ACC112 (cell line): Measurements from ENCODE around the gene SAMD5.
A peak's percentile ranks its signal among the peaks of the same experiment; 100 is the strongest.

Experiments used
- H2AFZ ChIP-seq: fragments of 200-600 bp; sonication (generic); one replicate; pipeline ENCODE4 v1.6.0; 2017; ENCODE audit warnings: antibody characterized with exemption, low read length; ENCODE audit not compliant: unreplicated experiment
- H3K27ac ChIP-seq: fragments of 200-600 bp; sonication (generic); 2 replicates; pipeline ENCODE4 v1.5.1; 2014; ENCODE audit warnings: low read depth, mild to moderate bottlenecking, antibody characterized with exemption, low read length, moderate library complexity
- H3K27me3 ChIP-seq: fragments of 200-600 bp; sonication (generic); 2 replicates; pipeline ENCODE4 v1.6.1; 2014; ENCODE audit warnings: mild to moderate bottlenecking, antibody characterized with exemption, low read length, moderate library complexity, mixed read lengths; ENCODE audit not compliant: insufficient read depth
- H3K36me3 ChIP-seq: fragments of 200-600 bp; sonication (generic); 2 replicates; pipeline ENCODE4 v1.6.1; 2016; ENCODE audit warnings: mild to moderate bottlenecking, antibody characterized with exemption, low read length, moderate library complexity, mixed read lengths; ENCODE audit not compliant: insufficient read depth
- H3K4me1 ChIP-seq: fragments of 200-600 bp; sonication (generic); one replicate; pipeline ENCODE4 v1.6.1; 2016; ENCODE audit warnings: low read length, mixed read lengths; ENCODE audit not compliant: insufficient read depth, unreplicated experiment, control insufficient read depth
- H3K4me3 ChIP-seq: fragments of 200-600 bp; sonication (generic); 2 replicates; pipeline ENCODE4 v1.5.1; 2014; ENCODE audit warnings: mild to moderate bottlenecking, low read depth, low read length
- H3K79me2 ChIP-seq: fragments of 200-600 bp; sonication (generic); one replicate; pipeline ENCODE4 v1.6.0; 2016; ENCODE audit warnings: low read length; ENCODE audit not compliant: control insufficient read depth, unreplicated experiment, insufficient read depth

The SAMD5 gene

GRCh38 chr6:147506704-147507114, 1.8 kb upstream of the SAMD5 start:
- Histone ChIP-seq H2AFZ (peak overlapping the region; percentile 72), H3K27me3 (peaks cover 50% of the 10 kb centered on the region), H3K36me3 (no peaks in the 10 kb centered on the region)

GRCh38 chr6:147507162-147508041, 1.1 kb upstream of the SAMD5 start:
- Histone ChIP-seq H3K4me3 (peak overlapping the region; percentile 88), H3K4me1 (peaks cover 6% of the 10 kb centered on the region), H2AFZ (peak overlapping the region; percentile 86), H3K36me3 (no peaks in the 10 kb centered on the region), H3K79me2 (no peaks in the 10 kb centered on the region), H3K27me3 (peaks cover 49% of the 10 kb centered on the region), H3K27ac (no peak overlapping the region)

More at GRCh38 chr6:147506704-147507114, 1.8 kb upstream of the SAMD5 start:
- Histone ChIP-seq H3K79me2 (no peaks in the 10 kb centered on the region), H3K4me3 (peak overlapping the region; percentile 88), H3K27ac (no peak overlapping the region), H3K4me1 (peaks cover 6% of the 10 kb centered on the region)

- H3K27ac ChIP-seq = no peak overlapping the region
- H3K27me3 ChIP-seq = peaks cover 60% of the 10 kb centered on the region
- no peaks in the 10 kb centered on the region for H3K79me2 ChIP-seq
- H3K36me3 ChIP-seq = no peaks in the 10 kb centered on the region
- H3K4me3 ChIP-seq = peak overlapping the region; percentile 88
- H2AFZ ChIP-seq = no peak overlapping the region
- peaks cover 6% of the 10 kb centered on the region for H3K4me1 ChIP-seq
Observed at GRCh38 chr6:147508866-147509608, 547 bp downstream of the SAMD5 start.

DNA sequence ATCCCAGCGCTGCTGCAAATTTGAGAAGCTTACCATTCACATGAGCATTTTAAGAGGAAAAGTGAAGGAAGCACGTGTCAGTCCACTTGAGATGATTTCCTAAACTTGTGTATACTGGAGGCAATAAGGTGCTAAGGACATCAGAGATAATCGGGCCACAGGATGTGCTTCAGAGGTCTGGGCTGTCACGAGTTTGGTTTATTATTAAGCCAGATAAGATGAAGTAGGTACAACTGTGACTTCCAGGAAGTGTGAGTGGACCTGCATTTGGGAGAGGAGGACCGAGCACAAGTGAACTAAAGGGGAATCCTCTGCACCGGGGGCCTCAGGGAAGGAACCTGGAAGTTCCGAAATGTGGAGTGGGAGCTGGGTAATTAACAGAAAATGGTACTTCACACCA, 1.4 kb downstream of the SAMD5 start:
- Histone ChIP-seq H3K4me3 (no peak overlapping the region), H3K4me1 (peaks cover 6% of the 10 kb centered on the region), H3K27ac (no peak overlapping the region), H3K36me3 (no peaks in the 10 kb centered on the region), H2AFZ (no peak overlapping the region), H3K79me2 (no peaks in the 10 kb centered on the region), H3K27me3 (peaks cover 61% of the 10 kb centered on the region)

GRCh38 chr6:147510929-147511590, 2.6 kb downstream of the SAMD5 start:
- no peak overlapping the region for H3K4me3 ChIP-seq
- peaks cover 61% of the 10 kb centered on the region for H3K27me3 ChIP-seq
- H3K36me3 ChIP-seq = no peaks in the 10 kb centered on the region

DNA sequence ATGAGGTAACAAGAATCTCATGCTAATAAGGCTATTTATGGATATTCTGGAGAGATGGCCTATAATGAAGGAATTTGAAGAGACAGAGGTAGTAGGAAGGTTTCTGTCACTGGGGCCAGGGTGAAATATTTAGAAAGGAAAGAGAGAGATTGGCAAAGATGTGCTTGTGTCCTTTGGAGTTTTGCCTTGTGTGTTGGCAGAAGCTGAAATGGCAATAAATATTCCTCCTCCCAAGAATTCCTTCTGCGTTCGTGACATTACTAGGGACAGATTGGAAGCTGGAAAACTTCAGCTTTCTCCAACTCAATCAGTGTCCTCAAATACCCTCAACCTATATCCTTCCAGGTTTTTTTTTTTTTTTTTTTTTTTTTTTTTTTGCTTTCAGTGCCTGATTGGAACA, 6.3 kb downstream of the SAMD5 start:
- H3K79me2 ChIP-seq = no peaks in the 10 kb centered on the region
- H2AFZ ChIP-seq = no peak overlapping the region
- no peak overlapping the region for H3K27ac ChIP-seq
- no peaks in the 10 kb centered on the region for H3K36me3 ChIP-seq
- no peak overlapping the region for H3K4me3 ChIP-seq
- no peaks in the 10 kb centered on the region for H3K4me1 ChIP-seq
- H3K27me3 ChIP-seq = peaks cover 45% of the 10 kb centered on the region

More at GRCh38 chr6:147510929-147511590, 2.6 kb downstream of the SAMD5 start:
- H2AFZ ChIP-seq = no peak overlapping the region
- no peak overlapping the region for H3K27ac ChIP-seq
- H3K79me2 ChIP-seq = no peaks in the 10 kb centered on the region
- peaks cover 6% of the 10 kb centered on the region for H3K4me1 ChIP-seq

GRCh38 chr6:147515327-147515726, 6.8 kb downstream of the SAMD5 start:
- Histone ChIP-seq H3K4me3 (no peak overlapping the region), H3K27me3 (peaks cover 40% of the 10 kb centered on the region), H3K36me3 (no peaks in the 10 kb centered on the region), H3K4me1 (no peaks in the 10 kb centered on the region), H2AFZ (no peak overlapping the region), H3K79me2 (no peaks in the 10 kb centered on the region), H3K27ac (no peak overlapping the region)

DNA sequence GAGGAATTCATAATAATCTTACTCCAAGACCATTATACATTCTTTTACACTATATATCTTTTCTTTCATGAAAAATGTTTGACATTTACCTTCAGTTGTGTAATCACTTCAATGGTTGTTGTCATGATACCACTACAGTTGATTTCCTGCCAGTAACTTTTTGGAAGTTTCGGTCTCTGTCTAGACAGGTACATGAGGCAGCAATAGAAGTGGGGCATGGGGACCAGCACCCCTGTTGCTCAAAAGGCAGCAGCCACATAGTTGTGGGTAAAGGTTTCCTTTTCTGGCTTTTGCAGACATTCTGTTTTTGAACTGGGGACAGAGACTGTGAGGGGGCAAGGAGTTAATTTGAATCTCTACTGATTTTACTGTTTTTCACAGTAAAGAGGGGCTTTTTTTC, 14.1 kb downstream of the SAMD5 start:
- H3K79me2 ChIP-seq = no peaks in the 10 kb centered on the region
- no peaks in the 10 kb centered on the region for H3K4me1 ChIP-seq
- H3K4me3 ChIP-seq = no peak overlapping the region
- H3K27me3 ChIP-seq = peaks cover 14% of the 10 kb centered on the region
- H3K36me3 ChIP-seq = no peaks in the 10 kb centered on the region
- H3K27ac ChIP-seq = no peak overlapping the region
- H2AFZ ChIP-seq = no peak overlapping the region

- H3K4me1 ChIP-seq = no peaks in the 10 kb centered on the region
- H3K4me3 ChIP-seq = no peak overlapping the region
- H3K27ac ChIP-seq = no peak overlapping the region
- H2AFZ ChIP-seq = no peak overlapping the region
- H3K36me3 ChIP-seq = no peaks in the 10 kb centered on the region
- H3K79me2 ChIP-seq = no peaks in the 10 kb centered on the region
- peaks cover 4% of the 10 kb centered on the region; the same call in 1 of the 2 replicates for H3K27me3 ChIP-seq
Observed at GRCh38 chr6:147525519-147526209, 17.2 kb downstream of the SAMD5 start.

DNA sequence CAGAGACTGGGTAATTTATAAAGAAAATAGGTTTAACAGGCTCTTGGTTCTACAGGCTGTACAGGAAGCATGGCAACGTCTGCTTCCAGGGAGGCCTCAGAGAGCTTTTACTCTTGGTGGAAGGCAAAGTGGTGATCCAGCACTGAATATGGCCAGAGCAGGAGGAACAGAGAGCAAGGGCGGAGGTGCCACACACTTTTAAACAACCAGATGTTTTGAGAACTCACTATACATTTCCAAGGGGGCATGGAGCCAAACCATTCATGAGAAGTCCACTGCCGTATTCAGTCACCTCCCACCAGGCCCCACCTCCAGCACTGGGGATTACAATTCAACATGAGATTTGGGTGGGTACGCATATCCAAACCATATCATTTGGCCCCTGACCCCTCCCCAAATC, 18.7 kb downstream of the SAMD5 start:
- no peaks in the 10 kb centered on the region for H3K4me1 ChIP-seq
- H2AFZ ChIP-seq = no peak overlapping the region
- no peak overlapping the region for H3K4me3 ChIP-seq
- H3K27ac ChIP-seq = no peak overlapping the region
- H3K36me3 ChIP-seq = no peaks in the 10 kb centered on the region
- H3K79me2 ChIP-seq = no peaks in the 10 kb centered on the region
- peaks cover 4% of the 10 kb centered on the region; the same call in 1 of the 2 replicates for H3K27me3 ChIP-seq
